Endometrial microvascular endothelial cells (primary cell): ENCODE results near the gene ALAS1. TPM values are rescaled to one million over a fixed set of nuclear protein-coding genes. Genes with fewer than 3 reads are reported as not detected.

ENCODE experiments used
- in situ Hi-C: cut with HindIII; loops from 2 replicates; pipeline ENCODE4 v1.10.0; 2017; ENCODE audit warnings: low sequenced_read_pairs, low pct_unique_long_range_greater_than_20kb; ENCODE audit errors: inconsistent ontology term
- total RNA-seq: library from RNA; depleted of rRNA; stranded (reverse); fragments of >200 nt; gene quantifications from one replicate; pipeline ENCODE4 v1.2.3, GENCODE V29; 2015; ENCODE audit errors: inconsistent ontology term

Gene ALAS1
- total RNA-seq, 1 donor from 2014 or later = 61.7 TPM

DNA sequence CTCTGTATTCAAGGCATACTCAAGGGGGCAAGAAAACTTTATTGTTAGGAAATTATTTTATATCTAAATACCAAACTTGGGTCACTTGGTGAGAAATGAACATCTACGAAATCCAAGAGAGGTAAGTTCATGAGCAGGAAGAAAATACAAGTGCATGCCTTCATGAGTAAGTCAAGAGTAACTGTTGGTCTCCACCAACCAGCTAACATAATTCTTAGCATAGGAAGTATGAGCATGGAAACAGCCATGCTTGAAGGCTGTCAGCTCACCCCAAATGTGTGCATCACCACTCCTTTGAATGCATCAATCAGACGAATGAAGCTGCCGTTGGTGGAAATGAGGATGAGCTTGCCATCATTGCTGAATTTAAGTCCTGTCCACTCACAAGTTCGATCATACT, 61.5 kb downstream of the ALAS1 start:
- in situ Hi-C loops = no loop called here

- in situ Hi-C loops = no loop called here
Measured at GRCh38 chr3:52262447-52262846, 64.5 kb downstream of the ALAS1 start.

Other genes with a start within 250 kb of the ALAS1 start
- not detected for gene GPR62, start 242.8 kb upstream of the ALAS1 start, total RNA-seq
- 77.8 TPM for gene PCBP4, start 230.7 kb upstream of the ALAS1 start, total RNA-seq
- gene ABHD14B, start 224.1 kb upstream of the ALAS1 start, total RNA-seq = 39.0 TPM
- 31.7 TPM for gene ABHD14A, start 223.1 kb upstream of the ALAS1 start, total RNA-seq
- 36.9 TPM for gene ACY1, start 214.6 kb upstream of the ALAS1 start, total RNA-seq
- gene RPL29, start 202.3 kb upstream of the ALAS1 start, total RNA-seq = 1,389 TPM
- gene DUSP7, start 141.6 kb upstream of the ALAS1 start, total RNA-seq = 29.4 TPM
- gene POC1A, start 43.7 kb upstream of the ALAS1 start, total RNA-seq = 12.6 TPM
- not detected for gene TLR9, start 27.5 kb downstream of the ALAS1 start, total RNA-seq
- 185 TPM for gene TWF2, start 41.0 kb downstream of the ALAS1 start, total RNA-seq
- 15.2 TPM for gene PPM1M, start 47.6 kb downstream of the ALAS1 start, total RNA-seq
- 60.1 TPM for gene WDR82, start 80.5 kb downstream of the ALAS1 start, total RNA-seq
- 22.5 TPM for gene GLYCTK, start 89.7 kb downstream of the ALAS1 start, total RNA-seq
- gene DNAH1, start 118.2 kb downstream of the ALAS1 start, total RNA-seq = 2.1 TPM
- 92.5 TPM for gene BAP1, start 211.8 kb downstream of the ALAS1 start, total RNA-seq
- 3.6 TPM for gene PHF7, start 212.5 kb downstream of the ALAS1 start, total RNA-seq
- gene SEMA3G, start 246.9 kb downstream of the ALAS1 start, total RNA-seq = 2.2 TPM